Astrocyte of the spinal cord (primary cell): ENCODE data around the gene SERPINB8.
"Not testable (repeated sequence)": the region's sequence is repeated elsewhere in the genome, so short reads cannot be mapped to it uniquely, and the experiment has no call there.

ENCODE experiments used
- DNase-seq: peaks from one replicate; pipeline ENCODE4 v3.0.0; 2011; ENCODE audit warnings: low read depth, low spot score
- H3K4me3 ChIP-seq: 2 replicates; pipeline ENCODE4 v1.5.1; 2011; ENCODE audit warnings: low read depth, mild to moderate bottlenecking, low read length, moderate library complexity
- in situ Hi-C: cut with HindIII; loops from 2 replicates; pipeline ENCODE4 v1.10.0; 2017; ENCODE audit warnings: low sequenced_read_pairs
- TF ChIP-seq, protein P1 (sequence below): IDR thresholded peaks from 2 replicates; pipeline ENCODE4 v1.5.1; 2012; ENCODE audit warnings: low read depth, mild to moderate bottlenecking, low read length, inconsistent platforms

Gene SERPINB8, protein sequence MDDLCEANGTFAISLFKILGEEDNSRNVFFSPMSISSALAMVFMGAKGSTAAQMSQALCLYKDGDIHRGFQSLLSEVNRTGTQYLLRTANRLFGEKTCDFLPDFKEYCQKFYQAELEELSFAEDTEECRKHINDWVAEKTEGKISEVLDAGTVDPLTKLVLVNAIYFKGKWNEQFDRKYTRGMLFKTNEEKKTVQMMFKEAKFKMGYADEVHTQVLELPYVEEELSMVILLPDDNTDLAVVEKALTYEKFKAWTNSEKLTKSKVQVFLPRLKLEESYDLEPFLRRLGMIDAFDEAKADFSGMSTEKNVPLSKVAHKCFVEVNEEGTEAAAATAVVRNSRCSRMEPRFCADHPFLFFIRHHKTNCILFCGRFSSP

GRCh38 chr18:63969942-63970808 lies at the start of gene SERPINB8:
Gene SERPINB8 (plus strand): TSS chr18:63970081. CDS start chr18:63978309, 8,228 bp downstream.
- peak within 1 kb of the TSS; percentile 80 for H3K4me3 ChIP-seq
- DNase-seq = peak; percentile 97
- TF ChIP-seq, protein P1, sequence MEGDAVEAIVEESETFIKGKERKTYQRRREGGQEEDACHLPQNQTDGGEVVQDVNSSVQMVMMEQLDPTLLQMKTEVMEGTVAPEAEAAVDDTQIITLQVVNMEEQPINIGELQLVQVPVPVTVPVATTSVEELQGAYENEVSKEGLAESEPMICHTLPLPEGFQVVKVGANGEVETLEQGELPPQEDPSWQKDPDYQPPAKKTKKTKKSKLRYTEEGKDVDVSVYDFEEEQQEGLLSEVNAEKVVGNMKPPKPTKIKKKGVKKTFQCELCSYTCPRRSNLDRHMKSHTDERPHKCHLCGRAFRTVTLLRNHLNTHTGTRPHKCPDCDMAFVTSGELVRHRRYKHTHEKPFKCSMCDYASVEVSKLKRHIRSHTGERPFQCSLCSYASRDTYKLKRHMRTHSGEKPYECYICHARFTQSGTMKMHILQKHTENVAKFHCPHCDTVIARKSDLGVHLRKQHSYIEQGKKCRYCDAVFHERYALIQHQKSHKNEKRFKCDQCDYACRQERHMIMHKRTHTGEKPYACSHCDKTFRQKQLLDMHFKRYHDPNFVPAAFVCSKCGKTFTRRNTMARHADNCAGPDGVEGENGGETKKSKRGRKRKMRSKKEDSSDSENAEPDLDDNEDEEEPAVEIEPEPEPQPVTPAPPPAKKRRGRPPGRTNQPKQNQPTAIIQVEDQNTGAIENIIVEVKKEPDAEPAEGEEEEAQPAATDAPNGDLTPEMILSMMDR = no peak
- in situ Hi-C loops = no loop called here

DNA sequence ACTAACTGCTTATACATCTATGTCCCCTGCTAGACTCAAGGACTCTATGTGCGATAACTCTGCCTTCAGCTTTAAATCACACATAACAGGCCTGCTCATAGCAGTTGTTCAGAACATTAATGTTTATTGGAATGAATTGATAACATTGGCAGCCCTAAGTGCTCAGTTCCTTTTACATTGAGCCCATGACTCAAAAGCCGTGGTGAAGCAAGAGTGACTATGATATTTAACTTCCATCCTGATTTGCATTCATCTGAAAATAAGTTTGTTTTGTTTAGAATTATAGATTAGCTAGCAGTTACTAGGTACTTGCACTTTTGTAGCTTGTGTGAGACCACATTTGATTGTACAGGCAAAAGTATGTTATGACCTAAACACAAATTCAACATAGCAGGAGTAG lies 47.8 kb upstream of the SERPINB8 start:
- in situ Hi-C loops = no loop called here
- no peak for DNase-seq
- TF ChIP-seq, protein P1 = no peak
- no peak overlapping the region for H3K4me3 ChIP-seq

GRCh38 chr18:63924551-63924950 lies 45.3 kb upstream of the SERPINB8 start:
- TF ChIP-seq, protein P1 = no peak
- DNase-seq = peak; percentile 2
- H3K4me3 ChIP-seq = no peak overlapping the region
- in situ Hi-C loops = no loop called here

- no peak for DNase-seq
- in situ Hi-C loops = no loop called here
- H3K4me3 ChIP-seq = no peak overlapping the region
- TF ChIP-seq, protein P1 = no peak
Measured at GRCh38 chr18:63928331-63928730, 41.5 kb upstream of the SERPINB8 start.

GRCh38 chr18:63929369-63929768 lies 40.5 kb upstream of the SERPINB8 start:
- DNase-seq, in situ Hi-C loops, H3K4me3 ChIP-seq: not testable (repeated sequence)

GRCh38 chr18:63930773-63931354 lies 39.0 kb upstream of the SERPINB8 start:
- no peak for DNase-seq
- TF ChIP-seq, protein P1 = no peak
- in situ Hi-C loops = no loop called here
- H3K4me3 ChIP-seq = no peak overlapping the region
